NB4 (cell line): Measurements from ENCODE around the gene ZNF710.

Experiments used
- CTCF ChIP-seq: IDR thresholded peaks from one replicate; pipeline ENCODE4 v1.5.1; 2012; ENCODE audit warnings: low read depth, low read length
- MAX ChIP-seq: IDR thresholded peaks from 2 replicates; pipeline ENCODE4 v1.6.1; 2011; ENCODE audit warnings: low read depth, low read length
- MYC ChIP-seq: IDR thresholded peaks from 2 replicates; pipeline ENCODE4 v1.6.1; 2011; ENCODE audit warnings: low read depth, low read length
- POLR2A ChIP-seq: IDR thresholded peaks from 2 replicates; pipeline ENCODE4 v1.6.1; 2011; ENCODE audit warnings: mild to moderate bottlenecking; ENCODE audit not compliant: insufficient read length; ENCODE audit errors: extremely low read depth

- no peak for TF ChIP-seq POLR2A
- no peak for TF ChIP-seq CTCF
- no peak for TF ChIP-seq MAX
- TF ChIP-seq MYC = no peak
Measured at GRCh38 chr15:90080458-90080755, 79.3 kb downstream of the ZNF710 start.
